ENCODE measurements around the gene PPCDC.

Gene PPCDC

GRCh38 chr15:75030023-75030413 is 6.6 kb downstream of the PPCDC start:
- TF ChIP-seq GLIS3 (CRISPR knock-in tag; IDR thresholded peaks at IDR 0.05) (no peak), TCF4 (CRISPR knock-in tag; IDR thresholded peaks at IDR 0.05; ENCODE audit: borderline replicate concordance) (no peak), ZNF70 (CRISPR knock-in tag; IDR thresholded peaks at IDR 0.05) (no peak), ARNTL (CRISPR knock-in tag; IDR thresholded peaks at IDR 0.05; ENCODE audit: borderline replicate concordance, low read depth) (no peak), ISL1 (CRISPR knock-in tag; IDR thresholded peaks at IDR 0.05) (no peak)
- TF ChIP-seq, protein P1, sequence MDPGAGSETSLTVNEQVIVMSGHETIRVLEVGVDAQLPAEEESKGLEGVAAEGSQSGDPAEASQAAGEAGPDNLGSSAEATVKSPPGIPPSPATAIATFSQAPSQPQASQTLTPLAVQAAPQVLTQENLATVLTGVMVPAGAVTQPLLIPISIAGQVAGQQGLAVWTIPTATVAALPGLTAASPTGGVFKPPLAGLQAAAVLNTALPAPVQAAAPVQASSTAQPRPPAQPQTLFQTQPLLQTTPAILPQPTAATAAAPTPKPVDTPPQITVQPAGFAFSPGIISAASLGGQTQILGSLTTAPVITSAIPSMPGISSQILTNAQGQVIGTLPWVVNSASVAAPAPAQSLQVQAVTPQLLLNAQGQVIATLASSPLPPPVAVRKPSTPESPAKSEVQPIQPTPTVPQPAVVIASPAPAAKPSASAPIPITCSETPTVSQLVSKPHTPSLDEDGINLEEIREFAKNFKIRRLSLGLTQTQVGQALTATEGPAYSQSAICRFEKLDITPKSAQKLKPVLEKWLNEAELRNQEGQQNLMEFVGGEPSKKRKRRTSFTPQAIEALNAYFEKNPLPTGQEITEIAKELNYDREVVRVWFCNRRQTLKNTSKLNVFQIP (CRISPR knock-in tag; IDR thresholded peaks at IDR 0.05; ENCODE audit: borderline replicate concordance, low read depth) = no peak
- ATAC-seq = no peak; the same call in 2 of the 3 replicates

DNA sequence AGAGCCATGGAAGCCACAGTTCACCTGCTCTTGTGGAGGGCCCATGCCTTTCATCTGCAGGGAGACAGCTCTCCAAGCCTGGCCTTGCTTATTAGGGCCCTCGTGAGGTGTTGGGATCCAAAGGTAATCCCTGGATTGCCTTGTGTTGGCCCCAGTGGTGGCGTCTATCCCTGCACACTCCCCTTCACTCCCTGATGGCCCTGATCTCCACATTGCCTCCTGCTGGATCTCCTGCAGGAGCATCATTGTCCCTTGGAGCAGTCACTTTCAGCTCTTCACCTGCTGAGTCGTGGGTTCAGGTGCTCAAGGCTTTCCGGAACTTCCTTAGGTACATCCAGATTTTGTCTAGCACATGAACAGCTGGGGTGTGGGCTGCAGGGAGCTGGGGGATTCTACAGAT is 7.0 kb downstream of the PPCDC start:
- TF ChIP-seq BACH2 (CRISPR knock-in tag; IDR thresholded peaks at IDR 0.05; ENCODE audit: borderline replicate concordance) (no peak), CSDC2 (CRISPR knock-in tag; IDR thresholded peaks at IDR 0.05) (no peak), ZFP30 (CRISPR knock-in tag; IDR thresholded peaks at IDR 0.05) (no peak), TCF4 (CRISPR knock-in tag; IDR thresholded peaks at IDR 0.05; ENCODE audit: borderline replicate concordance) (no peak), ARNTL (CRISPR knock-in tag; IDR thresholded peaks at IDR 0.05; ENCODE audit: borderline replicate concordance, low read depth) (no peak), ESRRG (CRISPR knock-in tag; IDR thresholded peaks at IDR 0.05) (no peak), ZC3H10 (CRISPR knock-in tag; IDR thresholded peaks at IDR 0.05) (no peak), RARB (CRISPR knock-in tag; IDR thresholded peaks at IDR 0.05) (no peak), ZFP3 (CRISPR knock-in tag; IDR thresholded peaks at IDR 0.05) (no peak), GLIS3 (CRISPR knock-in tag; IDR thresholded peaks at IDR 0.05) (no peak), SNAI2 (CRISPR knock-in tag; IDR thresholded peaks at IDR 0.05) (no peak), ZNF565 (CRISPR knock-in tag; conservative IDR thresholded peaks at IDR 0.05; ENCODE audit: low read depth) (no peak), PPARA (CRISPR knock-in tag; IDR thresholded peaks at IDR 0.05; ENCODE audit: borderline replicate concordance) (no peak), ISL1 (CRISPR knock-in tag; IDR thresholded peaks at IDR 0.05) (no peak)
- TF ChIP-seq, protein P1 (CRISPR knock-in tag; IDR thresholded peaks at IDR 0.05; ENCODE audit: borderline replicate concordance, low read depth) = no peak
- TF ChIP-seq, protein P2, sequence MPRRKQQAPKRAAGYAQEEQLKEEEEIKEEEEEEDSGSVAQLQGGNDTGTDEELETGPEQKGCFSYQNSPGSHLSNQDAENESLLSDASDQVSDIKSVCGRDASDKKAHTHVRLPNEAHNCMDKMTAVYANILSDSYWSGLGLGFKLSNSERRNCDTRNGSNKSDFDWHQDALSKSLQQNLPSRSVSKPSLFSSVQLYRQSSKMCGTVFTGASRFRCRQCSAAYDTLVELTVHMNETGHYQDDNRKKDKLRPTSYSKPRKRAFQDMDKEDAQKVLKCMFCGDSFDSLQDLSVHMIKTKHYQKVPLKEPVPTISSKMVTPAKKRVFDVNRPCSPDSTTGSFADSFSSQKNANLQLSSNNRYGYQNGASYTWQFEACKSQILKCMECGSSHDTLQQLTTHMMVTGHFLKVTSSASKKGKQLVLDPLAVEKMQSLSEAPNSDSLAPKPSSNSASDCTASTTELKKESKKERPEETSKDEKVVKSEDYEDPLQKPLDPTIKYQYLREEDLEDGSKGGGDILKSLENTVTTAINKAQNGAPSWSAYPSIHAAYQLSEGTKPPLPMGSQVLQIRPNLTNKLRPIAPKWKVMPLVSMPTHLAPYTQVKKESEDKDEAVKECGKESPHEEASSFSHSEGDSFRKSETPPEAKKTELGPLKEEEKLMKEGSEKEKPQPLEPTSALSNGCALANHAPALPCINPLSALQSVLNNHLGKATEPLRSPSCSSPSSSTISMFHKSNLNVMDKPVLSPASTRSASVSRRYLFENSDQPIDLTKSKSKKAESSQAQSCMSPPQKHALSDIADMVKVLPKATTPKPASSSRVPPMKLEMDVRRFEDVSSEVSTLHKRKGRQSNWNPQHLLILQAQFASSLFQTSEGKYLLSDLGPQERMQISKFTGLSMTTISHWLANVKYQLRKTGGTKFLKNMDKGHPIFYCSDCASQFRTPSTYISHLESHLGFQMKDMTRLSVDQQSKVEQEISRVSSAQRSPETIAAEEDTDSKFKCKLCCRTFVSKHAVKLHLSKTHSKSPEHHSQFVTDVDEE (CRISPR knock-in tag; IDR thresholded peaks at IDR 0.05) = no peak
- no peak for ATAC-seq

DNA sequence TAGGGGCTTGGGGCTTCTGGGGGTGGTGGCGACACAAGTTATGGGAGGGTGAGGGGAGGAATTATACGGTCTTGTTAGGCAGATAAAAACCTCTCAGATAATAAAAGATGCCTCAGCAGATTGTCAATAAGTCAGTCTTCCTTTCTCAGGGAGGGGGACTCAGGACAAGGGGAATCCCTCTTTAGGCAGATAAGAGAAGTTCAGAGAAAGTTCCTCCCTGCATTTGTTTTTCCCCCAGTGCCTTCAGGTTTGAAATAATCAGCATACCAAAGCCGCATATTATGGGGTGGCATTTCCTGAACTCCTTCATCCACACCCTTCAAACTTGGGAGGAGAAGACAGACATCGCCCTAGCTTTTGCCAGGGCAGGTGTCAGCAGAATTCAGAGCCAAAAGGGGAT is 8.5 kb downstream of the PPCDC start:
- TF ChIP-seq ZFP3 (CRISPR knock-in tag; IDR thresholded peaks at IDR 0.05) (no peak), CSRNP3 (CRISPR knock-in tag; IDR thresholded peaks at IDR 0.05) (no peak), ZNF70 (CRISPR knock-in tag; IDR thresholded peaks at IDR 0.05) (no peak), ESRRG (CRISPR knock-in tag; IDR thresholded peaks at IDR 0.05) (no peak), PATZ1 (CRISPR knock-in tag; IDR thresholded peaks at IDR 0.05; ENCODE audit: borderline replicate concordance) (no peak), TOX (CRISPR knock-in tag; IDR thresholded peaks at IDR 0.05; ENCODE audit: borderline replicate concordance) (no peak)

More for the DNA sequence above, 8.5 kb downstream of the PPCDC start:
- no peak for ATAC-seq
